ENCODE data around the gene CLTRN. TPM values are rescaled to one million over a fixed set of nuclear protein-coding genes. Genes with fewer than 3 reads are reported as not detected.

Gene CLTRN, protein sequence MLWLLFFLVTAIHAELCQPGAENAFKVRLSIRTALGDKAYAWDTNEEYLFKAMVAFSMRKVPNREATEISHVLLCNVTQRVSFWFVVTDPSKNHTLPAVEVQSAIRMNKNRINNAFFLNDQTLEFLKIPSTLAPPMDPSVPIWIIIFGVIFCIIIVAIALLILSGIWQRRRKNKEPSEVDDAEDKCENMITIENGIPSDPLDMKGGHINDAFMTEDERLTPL
- 0.24 TPM in 1 of 2 replicates, not detected in the other for total RNA-seq

DNA sequence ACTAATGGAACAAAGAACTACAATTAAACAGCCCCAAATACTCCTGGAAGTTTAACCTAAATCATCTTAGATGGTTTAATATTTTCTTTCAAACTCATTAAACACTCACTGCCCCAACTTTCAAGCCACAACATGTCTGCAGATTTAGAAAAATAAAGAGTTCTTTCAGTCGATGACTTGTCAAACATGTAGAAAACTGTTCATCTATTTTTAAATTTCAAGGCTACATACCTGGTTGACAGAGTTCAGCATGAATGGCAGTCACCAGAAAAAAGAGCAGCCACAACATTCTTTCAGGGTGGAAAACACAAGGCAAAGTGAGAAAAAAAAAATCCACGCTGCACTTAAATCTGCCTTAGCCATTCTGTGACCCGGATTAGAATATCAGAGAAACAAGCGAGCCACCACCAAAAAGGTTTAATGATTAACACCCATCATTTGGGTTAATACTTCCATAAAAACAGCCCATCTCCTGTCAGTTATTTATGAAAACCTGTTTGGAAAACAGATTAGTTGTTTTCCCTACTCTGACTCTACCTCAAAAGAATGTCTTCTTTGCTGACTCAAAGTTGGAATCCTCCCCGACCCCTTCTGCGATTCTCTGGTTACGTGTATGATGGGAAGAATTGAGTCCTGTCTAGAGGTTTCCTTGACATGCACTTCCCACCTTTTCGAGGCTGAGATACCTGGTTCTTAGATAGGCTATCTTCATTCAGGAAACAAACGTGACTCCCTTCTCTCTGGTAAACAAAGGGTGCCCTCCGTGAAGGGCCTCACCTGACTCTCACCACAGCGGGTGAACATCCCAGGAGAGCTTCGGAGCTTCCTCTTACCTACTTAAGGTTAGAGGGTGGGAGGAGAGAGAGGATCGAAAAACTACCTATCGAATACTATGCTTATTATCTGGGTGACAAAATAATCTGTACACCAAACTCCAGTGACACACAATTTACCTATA is at the start of gene CLTRN:
TSS of gene CLTRN (minus strand) at position 319 of the 958 bp plus-strand sequence. CDS start at position 289, 30 bp downstream.

DNA sequence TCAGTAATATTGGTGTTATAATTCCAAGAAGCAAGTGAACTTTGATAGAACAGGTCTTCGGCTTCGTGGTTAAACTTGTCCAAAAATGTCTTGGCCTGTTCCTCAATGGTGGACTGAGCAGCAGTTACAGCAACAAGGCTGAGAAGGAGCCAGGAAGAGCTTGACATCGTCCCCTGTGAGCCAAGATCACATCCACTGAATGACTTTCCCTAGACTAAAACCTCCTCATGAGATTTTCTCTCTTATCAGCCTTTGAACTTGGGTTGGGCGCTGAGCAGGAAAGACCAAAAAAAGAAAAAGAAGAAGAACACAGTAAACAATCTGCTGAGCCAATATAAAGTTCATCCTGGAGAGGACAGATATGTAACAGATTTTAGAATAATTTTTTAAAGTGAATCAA is 63.9 kb downstream of the CLTRN start, which contains the start of gene ACE2:
TSS of gene ACE2 (minus strand) at position 216 of the 400 bp plus-strand sequence. CDS start at position 167, 49 bp downstream.

Other genes with a start within 250 kb of the CLTRN start
- gene PIR, start 171.5 kb downstream of the CLTRN start, total RNA-seq: 6.5 and 8.4 TPM in 2 replicates
- not detected in 2 replicates for gene BMX, start 164.0 kb downstream of the CLTRN start, total RNA-seq
- not detected in 2 replicates for gene ACE2, start 63.8 kb downstream of the CLTRN start, total RNA-seq
- 36.6 and 47.4 TPM in 2 replicates for gene CA5B, start 73.5 kb upstream of the CLTRN start, total RNA-seq
- gene ZRSR2, start 125.7 kb upstream of the CLTRN start, total RNA-seq: 2.6 and 4.2 TPM in 2 replicates
- gene AP1S2, start 190.0 kb upstream of the CLTRN start, total RNA-seq: 69.6 and 104 TPM in 2 replicates

Data from hair follicle dermal papilla cell (primary cell).